Adrenal gland (tissue), 19 donors: ENCODE data around the gene DDAH2. TPM values are rescaled to one million over a fixed set of nuclear protein-coding genes. Genes with fewer than 3 reads are reported as not detected.

ENCODE experiments used
- DNase-seq, 7 donors: peaks; one replicate each; pipeline ENCODE4 v3.0.0-alpha.2; 2019 to 2020
- H3K27ac ChIP-seq, 5 donors: fragments of 200-600 bp; sonication (generic) in 4 of 5; 1 replicate in 3 of 5; 2 replicates in 2 of 5; pipeline versions ENCODE4 v1.5.1 to v1.8.0; 2016 to 2020; ENCODE audit warnings: mild to moderate bottlenecking in 1 of 5
- H3K27me3 ChIP-seq: fragments of 200-600 bp; 2 replicates; pipeline ENCODE4 v1.8.0; 2021
- H3K36me3 ChIP-seq, 2 donors: fragments of 200-600 bp; replicated peaks in 1 of 2; 1 replicate in 1 of 2; 2 replicates in 1 of 2; pipeline versions ENCODE4 v1.5.1 to v1.8.0; 2018 to 2022
- H3K4me1 ChIP-seq, 2 donors: fragments of 200-600 bp; replicated peaks in 1 of 2; 1 replicate in 1 of 2; 2 replicates in 1 of 2; pipeline versions ENCODE4 v1.5.1 to v1.8.0; 2018 to 2021
- H3K4me3 ChIP-seq, 4 donors: fragments of 200-600 bp; sonication (generic) in 3 of 4; one replicate each; pipeline ENCODE4 v1.5.1; 2016 to 2018
- H3K9me3 ChIP-seq, 3 donors: fragments of 200-600 bp; sonication (generic) in 1 of 3; replicated peaks in 1 of 3; 1 replicate in 2 of 3; 2 replicates in 1 of 3; pipeline versions ENCODE4 v1.5.1 to v1.8.0; 2016 to 2021
- CTCF ChIP-seq, 6 experiments: fragments of 450-650 bp in 4 of 6; fragments of 200-600 bp in 2 of 6; sonication (generic) in 1 of 6; IDR thresholded peaks; 1 replicate in 5 of 6; 2 replicates in 1 of 6; pipeline versions ENCODE4 v1.5.1 to v1.8.0; 2016 to 2021; ENCODE audit warnings: antibody characterized with exemption in 6 of 6, mild to moderate bottlenecking in 2 of 6, moderate library complexity in 1 of 6
- POLR2A ChIP-seq, 2 donors: fragments of 450-650 bp; IDR thresholded peaks; one replicate each; pipeline ENCODE4 v1.6.1; 2017; ENCODE audit warnings: antibody characterized with exemption in 2 of 2, mild to moderate bottlenecking in 2 of 2, moderate library complexity in 1 of 2
- WGBS, 4 donors: extraction: QIAGEN DNeasy Blood & Tissue Kit in 2 of 4; methylation state at CpG; one replicate each; pipeline versions ENCODE4 v1.1.5 to v1.1.7; 2013 to 2017; 5-methylcytosine and 5-hydroxymethylcytosine counted together
- intact Hi-C, 2 donors: fragments of 100-400 bp; cut with DNase I; formaldehyde crosslinking; loops; one replicate each; pipeline versions ENCODE4 v1.14.1 to v1.15.0; 2022 to 2023
- long read RNA-seq, 10 donors: library from polyadenylated mRNA in 3 of 10; unstranded in 2 of 10; stranded (forward) in 1 of 10; transcript quantifications; one replicate each; pipeline ENCODE4 v2.0.0 and lab custom pipeline, GENCODE V29; 2021 to 2026
- polyA plus RNA-seq, 3 donors: library from polyadenylated mRNA; stranded (reverse); fragments of 200-250 nt in 2 of 3; fragments of 350-450 nt in 1 of 3; fragmentation: Illumina TruSeq in 1 of 3; extraction: RNeasy Lipid Tissue Mini Kit (QIAGEN cat#74804) in 1 of 3; gene quantifications; one replicate each; pipeline ENCODE4 v1.2.3, GENCODE V29; 2013 to 2014
- total RNA-seq, 9 donors: library from RNA; depleted of rRNA in 4 of 9; stranded (reverse); fragments of >200 nt in 4 of 9; fragments of 120-200 nt in 1 of 9; fragmentation: NEBNext Ultra II Directional in 1 of 9; extraction: Animal tissue kit (Norgen Biotek cat#: 25700) in 1 of 9; gene quantifications; one replicate each; pipeline versions ENCODE4 v1.1.0 to v1.2.4, GENCODE V29; 2013 to 2023
- donor health status: healthy with polysubstance abuse.
- donor health status: Bipolar disorder and iron deficiency.
- donor health status: DM: yes; HTN: yes; CAD: no.
- donor health status: DM: no; HTN: no; CAD: no.
- donor health status: DM: no; HTN: no; CAD: no.
- donor health status: DM: yes; HTN: yes; CAD: no.

The DDAH2 gene, protein sequence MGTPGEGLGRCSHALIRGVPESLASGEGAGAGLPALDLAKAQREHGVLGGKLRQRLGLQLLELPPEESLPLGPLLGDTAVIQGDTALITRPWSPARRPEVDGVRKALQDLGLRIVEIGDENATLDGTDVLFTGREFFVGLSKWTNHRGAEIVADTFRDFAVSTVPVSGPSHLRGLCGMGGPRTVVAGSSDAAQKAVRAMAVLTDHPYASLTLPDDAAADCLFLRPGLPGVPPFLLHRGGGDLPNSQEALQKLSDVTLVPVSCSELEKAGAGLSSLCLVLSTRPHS
- total RNA-seq (10 to 100 TPM; 21.1 to 52.7 (median 31.5) TPM), polyA plus RNA-seq (100 to 1,000 TPM in 2 of 3 donors, 1 to 10 TPM in 1; 6.4 to 202 (median 138) TPM)
- long read RNA-seq, donor 1, transcript DDAH2-212 (6 exons, 1,688 nt) = minor isoform, 6 of 21 reads
- long read RNA-seq, donor 1, transcript DDAH2-213 (7 exons, 1,688 nt) = major isoform, 10 of 21 reads
- long read RNA-seq, donor 1, partial matches to known transcripts = 5 of 21 reads
- long read RNA-seq, donor 1, other reads (novel, unspliced or antisense) = 0 of 21 reads
- long read RNA-seq, donor 2, transcript DDAH2-212 (6 exons, 1,688 nt) = minor isoform, 5 of 22 reads
- long read RNA-seq, donor 2, transcript DDAH2-213 (7 exons, 1,688 nt) = major isoform, 9 of 22 reads
- long read RNA-seq, donor 2, partial matches to known transcripts = 6 of 22 reads
- long read RNA-seq, donor 2, other reads (novel, unspliced or antisense) = 0 of 22 reads
- long read RNA-seq, donor 3, partial matches to known transcripts = 0 of 7 reads
- long read RNA-seq, donor 3, other reads (novel, unspliced or antisense) = 0 of 7 reads
- long read RNA-seq, donor 4, partial matches to known transcripts = 1 of 13 reads
- long read RNA-seq, donor 4, other reads (novel, unspliced or antisense) = 4 of 13 reads
- long read RNA-seq, donor 5, transcript DDAH2-213 (7 exons, 1,688 nt) = major isoform, 43 of 87 reads
- long read RNA-seq, donor 5, transcript DDAH2-212 (6 exons, 1,688 nt) = minor isoform, 29 of 87 reads
- long read RNA-seq, donor 5, transcript DDAH2-211 (7 exons, 1,330 nt) = minor isoform, 6 of 87 reads
- long read RNA-seq, donor 5, partial matches to known transcripts = 0 of 87 reads
- long read RNA-seq, donor 5, other reads (novel, unspliced or antisense) = 8 of 87 reads
- long read RNA-seq, donor 6, transcript DDAH2-213 (7 exons, 1,688 nt) = major isoform, 9 of 16 reads
- long read RNA-seq, donor 6, partial matches to known transcripts = 2 of 16 reads
- long read RNA-seq, donor 6, other reads (novel, unspliced or antisense) = 2 of 16 reads
- long read RNA-seq, donor 7, transcript DDAH2-213 (7 exons, 1,688 nt) = major isoform, 6 of 9 reads
- long read RNA-seq, donor 7, partial matches to known transcripts = 0 of 9 reads
- long read RNA-seq, donor 7, other reads (novel, unspliced or antisense) = 0 of 9 reads
- long read RNA-seq, donor 8, transcript DDAH2-213 (7 exons, 1,688 nt) = major isoform, 18 of 24 reads
- long read RNA-seq, donor 8, transcript DDAH2-212 (6 exons, 1,688 nt) = minor isoform, 6 of 24 reads
- long read RNA-seq, donor 8, partial matches to known transcripts = 0 of 24 reads
- long read RNA-seq, donor 8, other reads (novel, unspliced or antisense) = 0 of 24 reads
- long read RNA-seq, donor 9, transcript DDAH2-213 (7 exons, 1,688 nt) = major isoform, 5 of 18 reads
- long read RNA-seq, donor 9, partial matches to known transcripts = 9 of 18 reads
- long read RNA-seq, donor 9, other reads (novel, unspliced or antisense) = 0 of 18 reads
- long read RNA-seq, donor 10, transcript DDAH2-212 (6 exons, 1,688 nt) = minor isoform, 5 of 17 reads
- long read RNA-seq, donor 10, transcript DDAH2-213 (7 exons, 1,688 nt) = major isoform, 11 of 17 reads
- long read RNA-seq, donor 10, partial matches to known transcripts = 0 of 17 reads
- long read RNA-seq, donor 10, other reads (novel, unspliced or antisense) = 0 of 17 reads

GRCh38 chr6:31728767-31729514, at the start of gene DDAH2:
TSS of gene DDAH2 (minus strand) at chr6:31729299. CDS start at chr6:31729161, 138 bp downstream.
- H3K4me1 ChIP-seq = peaks cover 6 to 56% of the 10 kb centered on the region in 2 donors
- 20 to 24% (median 22%) methylated on average over 27 to 36 of the region's 36 CpGs for WGBS, 4 donors
- H3K27ac ChIP-seq = peak within 1 kb of the TSS; percentile 50 to 93 (median 61)
- H3K36me3 ChIP-seq = peaks cover 0 to 36% of the 10 kb centered on the region in 2 donors
- H3K4me3 ChIP-seq = peak within 1 kb of the TSS in 3 of 4 donors; percentile 43 to 78 (median 51)
- no peaks in the 10 kb centered on the region for H3K9me3 ChIP-seq
- no peak for TF ChIP-seq CTCF (IDR thresholded peaks at IDR 0.05)
- no peak for TF ChIP-seq POLR2A (IDR thresholded peaks at IDR 0.05)
- peak in 2 of 7 donors; percentile 37 to 47 for DNase-seq
- intact Hi-C loops = no loop called here
- no peaks in the 10 kb centered on the region for H3K27me3 ChIP-seq

- Histone ChIP-seq H3K36me3 (peaks cover 0 to 49% of the 10 kb centered on the region in 2 donors), H3K4me1 (peaks cover 6 to 8% of the 10 kb centered on the region in 2 donors), H3K4me3 (no peak overlapping the region), H3K27ac (no peak overlapping the region), H3K27me3 (no peaks in the 10 kb centered on the region), H3K9me3 (no peaks in the 10 kb centered on the region)
- WGBS, 4 donors = 91 to 100% (median 96%) methylated on average over 5 of the region's 5 CpGs
- intact Hi-C loops = no loop called here
- DNase-seq = no peak
- no peak for TF ChIP-seq CTCF (IDR thresholded peaks at IDR 0.05)
- no peak for TF ChIP-seq POLR2A (IDR thresholded peaks at IDR 0.05)
These were observed 49.1 kb upstream of the DDAH2 start for GRCh38 chr6:31778193-31778592.

GRCh38 chr6:31777667-31778050, 48.6 kb upstream of the DDAH2 start:
- peaks cover 0 to 44% of the 10 kb centered on the region in 2 donors for H3K36me3 ChIP-seq
- no peaks in the 10 kb centered on the region for H3K27me3 ChIP-seq
- H3K9me3 ChIP-seq = no peaks in the 10 kb centered on the region
- no peak for TF ChIP-seq POLR2A (IDR thresholded peaks at IDR 0.05)
- no peak for TF ChIP-seq CTCF (IDR thresholded peaks at IDR 0.05)
- intact Hi-C loops = no loop called here
- H3K4me1 ChIP-seq = peaks cover 6 to 8% of the 10 kb centered on the region in 2 donors
- DNase-seq = no peak
- WGBS, 4 donors = 91 to 100% (median 95%) methylated on average over 3 to 5 of the region's 5 CpGs
- H3K27ac ChIP-seq = no peak overlapping the region
- no peak overlapping the region for H3K4me3 ChIP-seq
